Measurements from ENCODE around the gene SF3B6.

SF3B6 gene

DNA sequence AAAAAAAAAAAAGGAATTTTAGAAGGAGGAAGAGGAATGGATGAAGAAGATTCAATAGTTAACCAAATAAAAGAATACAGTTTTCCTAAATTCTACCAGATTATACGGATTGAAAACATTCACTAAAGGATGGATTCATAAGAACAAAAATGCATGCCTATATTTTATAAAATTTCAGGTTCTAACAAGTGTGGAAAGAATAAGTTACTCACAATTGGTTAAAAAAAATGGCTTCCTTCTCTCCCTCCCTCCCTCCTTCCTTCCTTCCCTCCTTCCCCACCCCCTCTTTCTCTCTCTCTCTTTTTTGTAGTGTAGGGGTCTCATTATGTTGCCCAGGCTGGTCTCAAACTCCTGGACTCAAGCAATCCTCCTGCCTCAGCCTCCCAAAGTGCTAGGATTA, 10.1 kb upstream of the SF3B6 start:
- no peak for DNase-seq (ENCODE audit: low read depth)
- no peak overlapping the region for H3K4me3 ChIP-seq (ENCODE audit: low read depth, low read length)
- TF ChIP-seq, protein P1, sequence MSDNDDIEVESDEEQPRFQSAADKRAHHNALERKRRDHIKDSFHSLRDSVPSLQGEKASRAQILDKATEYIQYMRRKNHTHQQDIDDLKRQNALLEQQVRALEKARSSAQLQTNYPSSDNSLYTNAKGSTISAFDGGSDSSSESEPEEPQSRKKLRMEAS (IDR thresholded peaks at IDR 0.05; ENCODE audit: low read depth, low read length), result no peak
- TF ChIP-seq MYC (IDR thresholded peaks at IDR 0.05; ENCODE audit: low read depth, low read length) (no peak), POLR2A (IDR thresholded peaks at IDR 0.05; ENCODE audit: extremely low read depth, insufficient read length) (no peak)
- TF ChIP-seq, protein P2, sequence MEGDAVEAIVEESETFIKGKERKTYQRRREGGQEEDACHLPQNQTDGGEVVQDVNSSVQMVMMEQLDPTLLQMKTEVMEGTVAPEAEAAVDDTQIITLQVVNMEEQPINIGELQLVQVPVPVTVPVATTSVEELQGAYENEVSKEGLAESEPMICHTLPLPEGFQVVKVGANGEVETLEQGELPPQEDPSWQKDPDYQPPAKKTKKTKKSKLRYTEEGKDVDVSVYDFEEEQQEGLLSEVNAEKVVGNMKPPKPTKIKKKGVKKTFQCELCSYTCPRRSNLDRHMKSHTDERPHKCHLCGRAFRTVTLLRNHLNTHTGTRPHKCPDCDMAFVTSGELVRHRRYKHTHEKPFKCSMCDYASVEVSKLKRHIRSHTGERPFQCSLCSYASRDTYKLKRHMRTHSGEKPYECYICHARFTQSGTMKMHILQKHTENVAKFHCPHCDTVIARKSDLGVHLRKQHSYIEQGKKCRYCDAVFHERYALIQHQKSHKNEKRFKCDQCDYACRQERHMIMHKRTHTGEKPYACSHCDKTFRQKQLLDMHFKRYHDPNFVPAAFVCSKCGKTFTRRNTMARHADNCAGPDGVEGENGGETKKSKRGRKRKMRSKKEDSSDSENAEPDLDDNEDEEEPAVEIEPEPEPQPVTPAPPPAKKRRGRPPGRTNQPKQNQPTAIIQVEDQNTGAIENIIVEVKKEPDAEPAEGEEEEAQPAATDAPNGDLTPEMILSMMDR (IDR thresholded peaks at IDR 0.05; ENCODE audit: low read depth, low read length), result no peak

DNA sequence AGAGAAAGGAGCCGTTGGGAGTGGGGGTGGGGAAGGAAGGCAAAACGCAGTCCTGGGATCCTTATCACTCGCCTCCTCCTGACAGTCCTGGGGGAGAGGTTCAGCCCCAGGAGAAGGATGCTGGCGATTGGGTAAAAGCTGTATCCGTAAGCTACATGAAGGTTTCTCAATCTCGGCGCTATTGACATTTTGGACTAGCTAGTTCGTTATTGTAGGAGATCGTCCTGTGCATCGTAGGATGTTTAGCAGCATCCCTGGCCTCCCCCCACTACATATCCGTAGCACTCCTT, 9.0 kb upstream of the SF3B6 start:
- no peak overlapping the region for H3K4me3 ChIP-seq (ENCODE audit: low read depth, low read length)
- no peak for DNase-seq (ENCODE audit: low read depth)
- TF ChIP-seq, protein P1 (IDR thresholded peaks at IDR 0.05; ENCODE audit: low read depth, low read length), result no peak
- no peak for TF ChIP-seq POLR2A (IDR thresholded peaks at IDR 0.05; ENCODE audit: extremely low read depth, insufficient read length)
- no peak for TF ChIP-seq MYC (IDR thresholded peaks at IDR 0.05; ENCODE audit: low read depth, low read length)
- TF ChIP-seq, protein P2 (IDR thresholded peaks at IDR 0.05; ENCODE audit: low read depth, low read length), result no peak

DNA sequence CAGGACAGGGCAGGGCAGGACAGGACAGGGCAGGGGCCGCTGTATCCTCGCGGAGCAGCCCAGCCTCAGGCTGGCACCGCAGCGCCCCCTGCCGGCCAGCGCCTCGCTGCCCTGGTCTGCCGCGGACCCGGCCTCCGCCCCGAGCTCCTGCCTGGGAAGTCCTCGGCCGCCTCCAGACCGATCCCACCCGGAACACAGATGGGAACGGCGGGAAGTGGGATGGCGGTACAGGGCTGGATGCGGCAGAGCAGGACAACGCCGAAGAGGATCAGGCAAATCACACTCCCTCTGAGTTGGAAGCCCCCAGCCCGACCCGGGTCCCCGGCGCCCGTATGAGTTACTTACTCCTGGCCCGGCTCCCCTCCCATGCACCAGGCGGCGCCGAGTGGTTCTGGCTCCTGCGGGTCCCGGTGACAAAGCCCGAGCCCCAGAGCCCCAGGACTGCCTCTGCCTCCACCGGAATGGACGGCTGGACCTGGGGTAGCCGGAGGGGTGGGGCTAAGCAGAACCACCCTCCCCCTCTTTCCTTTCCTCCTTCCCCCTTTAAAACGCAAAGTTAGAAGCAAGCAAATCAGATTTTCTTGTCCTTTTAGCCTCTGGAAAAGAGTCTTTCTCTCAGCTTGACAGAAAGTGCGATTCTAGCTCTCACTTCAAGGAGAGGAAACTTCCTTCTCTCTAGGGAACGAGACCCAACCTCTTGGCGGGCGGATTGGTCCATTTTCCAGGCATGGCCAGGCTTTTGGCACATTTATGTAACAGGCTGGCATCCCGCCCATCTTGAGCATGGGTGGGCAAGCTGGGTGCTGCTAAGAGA, 8.5 kb upstream of the SF3B6 start, which contains the start of gene TP53I3:
Gene TP53I3 (minus strand): TSS at position 449 of the 814 bp plus-strand sequence. CDS start 508 bp downstream, outside the sequence.
- TF ChIP-seq, protein P2 (IDR thresholded peaks at IDR 0.05; ENCODE audit: low read depth, low read length), result peak; percentile 35
- no peak for TF ChIP-seq MYC (IDR thresholded peaks at IDR 0.05; ENCODE audit: low read depth, low read length)
- no peak within 1 kb of the TSS for H3K4me3 ChIP-seq (ENCODE audit: low read depth, low read length)
- DNase-seq (ENCODE audit: low read depth), result peak; percentile 52

- TF ChIP-seq, protein P1 (IDR thresholded peaks at IDR 0.05; ENCODE audit: low read depth, low read length), result no peak
- no peak for TF ChIP-seq POLR2A (IDR thresholded peaks at IDR 0.05; ENCODE audit: extremely low read depth, insufficient read length)
- no peak for TF ChIP-seq MYC (IDR thresholded peaks at IDR 0.05; ENCODE audit: low read depth, low read length)
- TF ChIP-seq, protein P2 (IDR thresholded peaks at IDR 0.05; ENCODE audit: low read depth, low read length), result no peak
- DNase-seq (ENCODE audit: low read depth), result peak; percentile 30
- H3K4me3 ChIP-seq (ENCODE audit: low read depth, low read length), result no peak overlapping the region
Observed at GRCh38 chr2:24083567-24084385, 7.7 kb upstream of the SF3B6 start.

GRCh38 chr2:24082787-24083566, 6.9 kb upstream of the SF3B6 start:
- no peak overlapping the region for H3K4me3 ChIP-seq (ENCODE audit: low read depth, low read length)
- no peak for TF ChIP-seq POLR2A (IDR thresholded peaks at IDR 0.05; ENCODE audit: extremely low read depth, insufficient read length)
- no peak for TF ChIP-seq MYC (IDR thresholded peaks at IDR 0.05; ENCODE audit: low read depth, low read length)
- TF ChIP-seq, protein P1 (IDR thresholded peaks at IDR 0.05; ENCODE audit: low read depth, low read length), result no peak
- TF ChIP-seq, protein P2 (IDR thresholded peaks at IDR 0.05; ENCODE audit: low read depth, low read length), result no peak

More at GRCh38 chr2:24082787-24083566, 6.9 kb upstream of the SF3B6 start:
- DNase-seq (ENCODE audit: low read depth), result no peak

Data from NB4 (cell line).